GM13976 (cell line): ENCODE data around the gene GALNT12.

ENCODE experiments used
- DNase-seq: peaks from one replicate; pipeline ENCODE4 v3.0.0; 2012; ENCODE audit warnings: low spot score
- in situ Hi-C: fragments of 300-500 bp; cut with MboI; formaldehyde crosslinking; loops from one replicate; pipeline ENCODE4 v1.12.0; 2022; ENCODE audit warnings: low sequenced_read_pairs, mixed read lengths, inconsistent platforms; ENCODE audit not compliant: unreplicated experiment
- TF ChIP-seq, protein P1 (sequence below): IDR thresholded peaks from 2 replicates; pipeline ENCODE4 v1.5.1; 2012; ENCODE audit warnings: borderline replicate concordance, mild to moderate bottlenecking; ENCODE audit not compliant: insufficient read depth; ENCODE audit errors: extremely low read depth, missing control alignments, control extremely low read depth

The GALNT12 gene

DNA sequence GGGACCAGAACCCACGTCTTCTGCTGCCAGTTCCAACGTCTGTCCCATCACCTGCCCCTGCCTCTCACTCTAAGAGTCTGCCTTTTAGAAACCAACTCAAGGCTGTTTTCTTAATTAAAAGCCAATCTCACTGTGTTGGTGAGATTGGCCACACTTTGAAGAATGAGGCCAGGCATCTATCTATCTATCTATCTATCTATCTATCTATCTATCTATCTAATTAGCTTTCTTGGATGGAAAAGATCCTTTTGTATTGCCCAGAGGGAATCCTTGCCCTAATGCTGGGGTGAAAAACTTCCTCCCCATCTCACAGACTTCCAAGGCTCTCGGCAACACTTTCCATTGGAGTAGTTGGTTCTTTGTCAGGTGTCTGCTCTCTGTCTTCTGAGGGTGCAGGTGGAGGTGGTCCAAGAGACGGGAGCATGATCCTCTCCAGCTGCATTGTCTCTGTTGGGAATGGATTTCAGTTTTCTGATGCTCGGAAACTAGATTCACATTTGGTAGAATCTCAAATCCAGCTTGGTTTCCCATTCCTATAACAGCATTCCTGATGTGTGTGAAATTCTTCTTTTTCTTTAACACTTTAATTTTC, 57.9 kb downstream of the GALNT12 start:
- in situ Hi-C loops = no loop called here
- TF ChIP-seq, protein P1, sequence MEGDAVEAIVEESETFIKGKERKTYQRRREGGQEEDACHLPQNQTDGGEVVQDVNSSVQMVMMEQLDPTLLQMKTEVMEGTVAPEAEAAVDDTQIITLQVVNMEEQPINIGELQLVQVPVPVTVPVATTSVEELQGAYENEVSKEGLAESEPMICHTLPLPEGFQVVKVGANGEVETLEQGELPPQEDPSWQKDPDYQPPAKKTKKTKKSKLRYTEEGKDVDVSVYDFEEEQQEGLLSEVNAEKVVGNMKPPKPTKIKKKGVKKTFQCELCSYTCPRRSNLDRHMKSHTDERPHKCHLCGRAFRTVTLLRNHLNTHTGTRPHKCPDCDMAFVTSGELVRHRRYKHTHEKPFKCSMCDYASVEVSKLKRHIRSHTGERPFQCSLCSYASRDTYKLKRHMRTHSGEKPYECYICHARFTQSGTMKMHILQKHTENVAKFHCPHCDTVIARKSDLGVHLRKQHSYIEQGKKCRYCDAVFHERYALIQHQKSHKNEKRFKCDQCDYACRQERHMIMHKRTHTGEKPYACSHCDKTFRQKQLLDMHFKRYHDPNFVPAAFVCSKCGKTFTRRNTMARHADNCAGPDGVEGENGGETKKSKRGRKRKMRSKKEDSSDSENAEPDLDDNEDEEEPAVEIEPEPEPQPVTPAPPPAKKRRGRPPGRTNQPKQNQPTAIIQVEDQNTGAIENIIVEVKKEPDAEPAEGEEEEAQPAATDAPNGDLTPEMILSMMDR = no peak
- DNase-seq = no peak

GRCh38 chr9:98866435-98867102, 59.1 kb downstream of the GALNT12 start:
- in situ Hi-C loops = no loop called here

GRCh38 chr9:98867103-98867428, 59.6 kb downstream of the GALNT12 start:
- TF ChIP-seq, protein P1 = no peak
- in situ Hi-C loops = no loop called here
- no peak for DNase-seq

More at GRCh38 chr9:98866435-98867102, 59.1 kb downstream of the GALNT12 start:
- DNase-seq = no peak
- TF ChIP-seq, protein P1 = no peak

DNA sequence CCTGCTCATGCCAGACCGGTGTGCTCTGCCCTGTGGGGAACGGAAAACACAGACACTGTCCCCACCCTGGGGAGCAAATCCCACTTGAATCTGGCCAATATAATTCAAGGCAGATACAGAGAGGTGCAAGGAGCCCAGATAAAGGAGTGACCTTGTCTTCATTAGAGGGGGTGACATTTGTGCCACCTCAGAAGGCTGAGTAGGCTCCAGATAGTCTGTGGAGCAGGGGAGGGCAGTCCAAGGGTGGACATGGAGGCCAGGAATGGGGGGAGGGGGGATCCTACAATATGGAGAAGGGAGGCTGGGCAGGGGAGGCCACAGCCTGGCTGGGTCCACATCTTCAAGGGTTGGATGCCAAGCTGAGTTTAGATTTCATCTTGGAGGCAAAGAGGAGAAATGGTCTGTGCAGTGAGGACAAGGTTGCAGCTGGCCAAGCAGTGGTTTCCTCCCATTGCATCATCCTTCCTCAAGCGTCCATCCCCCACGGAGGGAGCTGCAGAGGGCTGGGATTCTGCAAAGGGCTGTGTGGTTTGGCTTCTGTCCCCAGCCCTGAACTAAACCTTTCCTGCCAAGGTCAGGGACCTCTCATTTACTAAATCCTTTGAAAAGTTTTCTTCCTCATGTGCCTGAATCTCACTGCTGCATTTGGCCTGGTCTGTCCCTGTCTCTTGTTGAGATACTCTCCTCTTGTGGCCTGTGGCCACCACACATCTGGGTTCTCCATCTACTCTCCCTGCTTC, 60.1 kb downstream of the GALNT12 start:
- in situ Hi-C loops = no loop called here
- no peak for DNase-seq
- TF ChIP-seq, protein P1 = no peak

- no peak for DNase-seq
- in situ Hi-C loops = no loop called here
- TF ChIP-seq, protein P1 = no peak
Measured at GRCh38 chr9:98869078-98869745, 61.7 kb downstream of the GALNT12 start.

DNA sequence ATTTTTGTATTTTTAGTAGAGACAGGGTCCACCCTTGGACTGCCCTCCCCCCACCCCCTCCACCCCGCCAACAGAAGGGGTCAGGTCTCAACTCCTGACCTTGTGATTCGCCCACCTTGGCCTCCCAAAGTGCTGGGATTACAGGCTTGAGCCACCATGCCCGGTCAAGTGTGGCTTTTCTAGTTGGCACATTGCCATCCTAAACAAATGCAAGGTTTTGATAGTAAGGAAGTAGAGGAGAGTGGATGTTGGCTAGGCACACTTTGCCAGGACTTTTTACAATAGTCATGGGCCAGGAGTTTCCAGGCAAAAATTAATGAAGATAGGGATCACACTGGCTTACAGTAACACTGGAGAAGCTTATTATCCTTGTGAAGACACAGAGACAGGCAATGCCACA, 62.4 kb downstream of the GALNT12 start:
- TF ChIP-seq, protein P1 = no peak
- no peak for DNase-seq
- in situ Hi-C loops = no loop called here
